Endothelial cell of umbilical vein (primary cell): ENCODE results near the gene FECH. TPM values are rescaled to one million over a fixed set of nuclear protein-coding genes. Genes with fewer than 3 reads are reported as not detected.

Experiments used
- BruUV-seq: library from RNA; stranded (reverse); fragments of 400-500 nt; replicated peaks from 2 replicates; lab custom pipeline; 2021; lab: Mats Ljungman, UMichigan
- CTCF ChIA-PET: fragments of 300-600, 350-600 bp; sonication (Branson Sonifier 250); formaldehyde crosslinking; loops from one replicate; lab custom pipeline; 2021; ENCODE audit warnings: antibody characterized with exemption, inconsistent platforms; lab: Charles Lee
- POLR2A ChIA-PET: fragments of 300-600, 350-600 bp; sonication (Branson Sonifier 250); formaldehyde crosslinking; loops from one replicate; lab custom pipeline; 2021; ENCODE audit warnings: antibody characterized with exemption, inconsistent platforms; lab: Charles Lee
- DNase-seq: peaks from one replicate; pipeline ENCODE4 v3.0.0-alpha.2; 2011; ENCODE audit warnings: low read depth, low spot score
- FAIRE-seq: peaks from 2 replicates; lab custom pipeline; 2011; peaks lifted over from hg19 to GRCh38; lab: Jason Lieb, UNC
- H2AFZ ChIP-seq: 2 replicates; pipeline ENCODE4 v1.6.0; 2012; ENCODE audit warnings: low read depth, low read length, control low read depth, inconsistent platforms
- H3K27ac ChIP-seq: 2 replicates; pipeline ENCODE4 v1.5.1; 2011; ENCODE audit warnings: low read depth, mild to moderate bottlenecking, control low read depth, low read length, moderate library complexity; ENCODE audit not compliant: insufficient read depth
- H3K27me3 ChIP-seq, 2 experiments: 2 replicates each; pipeline versions ENCODE4 v1.6.0 to v1.6.1; 2011; ENCODE audit warnings: low read length in 2 of 2, mixed read lengths in 1 of 2; ENCODE audit not compliant: control insufficient read depth in 2 of 2, insufficient read depth in 2 of 2
- H3K36me3 ChIP-seq, 2 experiments: 2 replicates in 1 of 2; 3 replicates in 1 of 2; pipeline ENCODE4 v1.5.1; 2011; ENCODE audit warnings: low read length in 2 of 2, mild to moderate bottlenecking in 1 of 2, moderate library complexity in 1 of 2; ENCODE audit not compliant: control insufficient read depth in 2 of 2, insufficient read depth in 2 of 2; ENCODE audit errors: extremely low read depth in 1 of 2
- H3K4me1 ChIP-seq: 3 replicates; pipeline ENCODE4 v1.5.1; 2011; ENCODE audit warnings: mild to moderate bottlenecking, low read length; ENCODE audit not compliant: control insufficient read depth, insufficient read depth; ENCODE audit errors: extremely low read depth
- H3K4me2 ChIP-seq: 2 replicates; pipeline ENCODE4 v1.6.1; 2011; ENCODE audit warnings: low read length, control low read depth, mixed read lengths; ENCODE audit not compliant: insufficient read depth
- H3K4me3 ChIP-seq, 3 experiments: fragments of 200-600 bp in 1 of 3; sonication (generic), shearing (Covaris generic) in 1 of 3; replicated peaks in 1 of 3; 2 replicates each; pipeline ENCODE4 v1.5.1; 2011 to 2016; ENCODE audit warnings: control low read depth in 3 of 3, low read length in 3 of 3, mild to moderate bottlenecking in 2 of 3, inconsistent platforms in 1 of 3, low read depth in 1 of 3, moderate library complexity in 1 of 3; ENCODE audit not compliant: insufficient read depth in 1 of 3
- H3K79me2 ChIP-seq: 2 replicates; pipeline ENCODE4 v1.6.0; 2012; ENCODE audit warnings: low read length, inconsistent platforms; ENCODE audit not compliant: control insufficient read depth, insufficient read depth
- H3K9ac ChIP-seq: replicated peaks from 2 replicates; pipeline ENCODE3; 2011; ENCODE audit warnings: low read length, control low read depth; ENCODE audit not compliant: insufficient read depth; ENCODE audit errors: extremely low read depth
- H3K9me1 ChIP-seq: replicated peaks from 3 replicates; pipeline ENCODE4 v1.6.0; 2011; ENCODE audit warnings: mild to moderate bottlenecking, low read length; ENCODE audit not compliant: control insufficient read depth, insufficient read depth; ENCODE audit errors: extremely low read depth
- H3K9me3 ChIP-seq: replicated peaks from 2 replicates; pipeline ENCODE4 v1.5.1; 2012; ENCODE audit warnings: low read length, inconsistent platforms; ENCODE audit not compliant: control insufficient read depth, insufficient read depth
- H4K20me1 ChIP-seq: replicated peaks from 2 replicates; pipeline ENCODE3; 2011; ENCODE audit warnings: mild to moderate bottlenecking, low read length; ENCODE audit not compliant: control insufficient read depth, insufficient read depth; ENCODE audit errors: extremely low read depth
- EZH2 ChIP-seq: IDR thresholded peaks from 2 replicates; pipeline ENCODE4 v1.6.1; 2012; ENCODE audit warnings: borderline replicate concordance, low read depth, mild to moderate bottlenecking, moderate library complexity, low read length, inconsistent platforms; ENCODE audit not compliant: severe bottlenecking
- FOS ChIP-seq: IDR thresholded peaks from 2 replicates; pipeline ENCODE4 v1.6.1; 2011; ENCODE audit warnings: mild to moderate bottlenecking, low read length, moderate library complexity, borderline replicate concordance; ENCODE audit not compliant: insufficient read depth
- GATA2 ChIP-seq: IDR thresholded peaks from 2 replicates; pipeline ENCODE4 v1.7.0; 2011; ENCODE audit warnings: low read depth, mild to moderate bottlenecking, moderate library complexity, mixed read lengths, low read length; ENCODE audit not compliant: insufficient read length, insufficient read depth
- JUN ChIP-seq: IDR thresholded peaks from 2 replicates; pipeline ENCODE4 v1.6.1; 2011; ENCODE audit warnings: borderline replicate concordance, low read depth; ENCODE audit not compliant: insufficient read length, insufficient read depth
- MAX ChIP-seq: IDR thresholded peaks from 2 replicates; pipeline ENCODE4 v1.6.1; 2011; ENCODE audit not compliant: insufficient read depth, insufficient read length
- MYC ChIP-seq: IDR thresholded peaks from one replicate; pipeline ENCODE4 v1.6.1; 2011; ENCODE audit warnings: mild to moderate bottlenecking, low read depth, low read length
- POLR2A ChIP-seq: IDR thresholded peaks from 2 replicates; pipeline ENCODE4 v1.6.1; 2012; ENCODE audit warnings: low read depth, mild to moderate bottlenecking, control low read depth, low read length
- POLR2AphosphoS5 ChIP-seq: IDR thresholded peaks from 2 replicates; pipeline ENCODE4 v1.6.1; 2012; ENCODE audit warnings: low read depth, mild to moderate bottlenecking, control low read depth, low read length, moderate library complexity; ENCODE audit not compliant: insufficient read depth
- dilution Hi-C: fragments of 300-500 bp; cut with MboI; formaldehyde crosslinking; loops from one replicate; pipeline ENCODE4 v1.15.0; 2019; ENCODE audit warnings: low sequenced_read_pairs; ENCODE audit not compliant: extremely low pct_ligation_motif_present
- intact Hi-C: fragments of 100-400 bp; cut with micrococcal nuclease; formaldehyde crosslinking; loops from one replicate; pipeline ENCODE4 v1.10.0; 2022
- polyA plus RNA-seq, 4 experiments: library from polyadenylated mRNA; depleted of rRNA in 3 of 4; stranded (reverse) in 3 of 4; unstranded in 1 of 4; fragments of >200 nt; gene quantifications; 2 replicates each; pipeline versions ENCODE4 v1.2.1 to v1.2.3, GENCODE V29; 2011 to 2012; ENCODE audit warnings: missing spikeins in 1 of 4
- total RNA-seq: library from RNA; stranded (reverse); gene quantifications from 2 replicates; pipeline ENCODE4 v1.2.3, GENCODE V29; 2021
- TF ChIP-seq, protein P1 (sequence below), 2 donors: IDR thresholded peaks; 1 replicate in 1 of 2; 2 replicates in 1 of 2; pipeline ENCODE4 v1.5.1; 2011; ENCODE audit warnings: low read length in 2 of 2, mild to moderate bottlenecking in 2 of 2, moderate library complexity in 2 of 2, control low read depth in 1 of 2, inconsistent platforms in 1 of 2, low read depth in 1 of 2; ENCODE audit not compliant: insufficient read depth in 1 of 2; ENCODE audit errors: extremely low read depth in 1 of 2

FECH gene
- total and polyA plus RNA-seq, 2 donors (not counting 3 experiments of a cell fraction or from before 2014, with no cell fraction given), result 25.3 to 27.9 TPM

DNA sequence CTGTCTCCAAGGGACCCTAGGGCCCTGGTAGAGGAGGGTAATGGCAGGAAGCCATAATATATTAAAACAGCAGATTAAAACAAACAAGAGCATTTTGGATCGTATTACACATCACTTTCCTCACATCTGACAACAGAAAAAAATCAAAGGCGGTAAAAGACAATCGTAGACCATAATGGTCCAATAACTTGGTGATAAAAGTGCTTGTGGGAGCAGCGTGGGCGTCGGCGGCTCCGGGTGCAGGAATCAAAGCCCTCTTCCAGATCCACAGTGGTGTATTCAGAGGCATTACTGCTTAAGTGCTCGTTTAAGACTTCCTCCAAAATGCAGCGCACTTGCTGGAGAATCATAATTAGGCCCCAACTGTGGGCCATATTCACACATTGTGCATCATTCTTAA is 68.0 kb downstream of the FECH start:
- POLR2A ChIA-PET, result no interaction called here
- CTCF ChIA-PET, result interaction anchor here (0.6 kb wide), 1 partner anchor 277 kb away, joined by 3 read pairs; no protein-coding TSS in a partner anchor
- intact Hi-C loops (no loop called here), dilution Hi-C loops (no loop called here)
- Histone ChIP-seq H3K79me2 (no peaks in the 10 kb centered on the region), H3K9me3 (no peaks in the 10 kb centered on the region), H3K9me1 (no peaks in the 10 kb centered on the region), H4K20me1 (no peaks in the 10 kb centered on the region), H3K4me2 (no peak overlapping the region), H3K4me3 (no peak overlapping the region), H3K27ac (no peak overlapping the region), H3K4me1 (no peaks in the 10 kb centered on the region), H3K9ac (no peak overlapping the region), H2AFZ (no peak overlapping the region), H3K36me3 (no peaks in the 10 kb centered on the region), H3K27me3 (peaks cover 0 to 4% of the 10 kb centered on the region in 2 experiments)
- FAIRE-seq (no peak), DNase-seq (no peak)
- no peak for TF ChIP-seq FOS
- no peak for TF ChIP-seq GATA2
- TF ChIP-seq, protein P1, sequence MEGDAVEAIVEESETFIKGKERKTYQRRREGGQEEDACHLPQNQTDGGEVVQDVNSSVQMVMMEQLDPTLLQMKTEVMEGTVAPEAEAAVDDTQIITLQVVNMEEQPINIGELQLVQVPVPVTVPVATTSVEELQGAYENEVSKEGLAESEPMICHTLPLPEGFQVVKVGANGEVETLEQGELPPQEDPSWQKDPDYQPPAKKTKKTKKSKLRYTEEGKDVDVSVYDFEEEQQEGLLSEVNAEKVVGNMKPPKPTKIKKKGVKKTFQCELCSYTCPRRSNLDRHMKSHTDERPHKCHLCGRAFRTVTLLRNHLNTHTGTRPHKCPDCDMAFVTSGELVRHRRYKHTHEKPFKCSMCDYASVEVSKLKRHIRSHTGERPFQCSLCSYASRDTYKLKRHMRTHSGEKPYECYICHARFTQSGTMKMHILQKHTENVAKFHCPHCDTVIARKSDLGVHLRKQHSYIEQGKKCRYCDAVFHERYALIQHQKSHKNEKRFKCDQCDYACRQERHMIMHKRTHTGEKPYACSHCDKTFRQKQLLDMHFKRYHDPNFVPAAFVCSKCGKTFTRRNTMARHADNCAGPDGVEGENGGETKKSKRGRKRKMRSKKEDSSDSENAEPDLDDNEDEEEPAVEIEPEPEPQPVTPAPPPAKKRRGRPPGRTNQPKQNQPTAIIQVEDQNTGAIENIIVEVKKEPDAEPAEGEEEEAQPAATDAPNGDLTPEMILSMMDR (IDR thresholded peaks at IDR 0.05; ENCODE audit: extremely low read depth in 1 of 2, insufficient read depth in 1 of 2, low read depth in 1 of 2, low read length in 2 of 2), result no peak
- TF ChIP-seq MAX, result no peak
- TF ChIP-seq POLR2A, result no peak
- no TSS peak for BruUV-seq

GRCh38 chr18:57516056-57516455 is 70.4 kb downstream of the FECH start:
- DNase-seq (no peak), FAIRE-seq (no peak)
- POLR2A ChIA-PET, result no interaction called here
- TF ChIP-seq JUN, result no peak
- no peak for TF ChIP-seq EZH2
- TF ChIP-seq MYC, result no peak
- TF ChIP-seq, protein P1 (IDR thresholded peaks at IDR 0.05; ENCODE audit: extremely low read depth in 1 of 2, insufficient read depth in 1 of 2, low read depth in 1 of 2, low read length in 2 of 2), result no peak
- TF ChIP-seq MAX, result no peak
- TF ChIP-seq POLR2A, result no peak
- TF ChIP-seq FOS, result no peak
- TF ChIP-seq GATA2, result no peak
- no peak for TF ChIP-seq POLR2AphosphoS5
- no TSS peak for BruUV-seq
- CTCF ChIA-PET, result no interaction called here
- dilution Hi-C loops, result no loop called here
- Histone ChIP-seq H3K9me1 (no peaks in the 10 kb centered on the region), H4K20me1 (no peaks in the 10 kb centered on the region), H3K36me3 (no peaks in the 10 kb centered on the region), H3K9me3 (no peaks in the 10 kb centered on the region), H3K9ac (no peak overlapping the region), H3K27me3 (peaks cover 0 to 2% of the 10 kb centered on the region in 2 experiments), H3K4me3 (no peak overlapping the region), H2AFZ (no peak overlapping the region), H3K4me1 (no peaks in the 10 kb centered on the region), H3K27ac (no peak overlapping the region), H3K4me2 (no peak overlapping the region), H3K79me2 (no peaks in the 10 kb centered on the region)
- intact Hi-C loops, result no loop called here
